HG03575 (cell line): ENCODE measurements around the gene BET1L.
"Not testable (repeated sequence)": the region's sequence is repeated elsewhere in the genome, so short reads cannot be mapped to it uniquely, and the experiment has no call there.

Experiments
- ATAC-seq: cut with Tn5 transposase; IDR thresholded peaks from one replicate; pipeline ENCODE4 v1.9.1; 2021; ENCODE audit not compliant: unreplicated experiment, insufficient number of reproducible peaks, low FRiP score; ENCODE audit errors: extremely low read depth

BET1L gene, protein sequence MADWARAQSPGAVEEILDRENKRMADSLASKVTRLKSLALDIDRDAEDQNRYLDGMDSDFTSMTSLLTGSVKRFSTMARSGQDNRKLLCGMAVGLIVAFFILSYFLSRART

DNA sequence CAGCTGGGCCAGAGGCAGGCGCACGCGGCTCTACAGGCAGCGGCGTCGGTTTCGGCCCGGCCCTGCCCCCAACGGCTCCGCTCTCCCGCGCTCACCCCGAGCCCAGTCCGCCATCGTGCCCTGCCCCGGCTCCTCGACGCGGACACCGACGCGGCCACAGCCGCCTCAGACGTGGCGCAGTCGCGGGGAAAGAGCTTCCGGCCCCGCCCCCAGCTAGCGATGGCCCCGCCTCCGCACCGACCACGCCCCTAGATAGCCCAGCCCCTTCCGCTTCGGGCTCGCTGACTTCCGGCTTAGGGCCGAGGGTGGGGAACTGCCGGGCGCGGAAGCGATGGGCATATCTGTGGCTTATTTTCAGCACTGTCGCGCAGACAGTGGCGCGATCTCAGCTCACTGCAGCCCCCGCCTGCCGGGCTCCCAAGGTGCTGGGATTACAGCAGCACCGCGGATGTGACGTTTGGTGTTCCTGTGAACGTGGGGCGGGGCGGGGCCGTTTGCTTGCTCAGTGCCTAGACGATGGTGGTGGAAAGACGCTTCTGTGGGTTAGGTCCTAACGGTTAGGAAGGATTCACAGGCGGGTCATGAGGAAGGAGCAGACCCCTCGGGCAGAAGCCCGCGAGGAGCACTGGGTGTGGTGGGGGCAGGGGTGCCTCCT, at the start of gene BET1L, which contains the start of gene RIC8A:
Gene BET1L (minus strand): TSS at position 192 of the 655 bp plus-strand sequence. CDS start 78 bp downstream, at position 114.
Gene RIC8A (plus strand): TSS at position 501 of the 655 bp plus-strand sequence. CDS start 1,147 bp downstream, outside the sequence.
- ATAC-seq, result peak; percentile 51

DNA sequence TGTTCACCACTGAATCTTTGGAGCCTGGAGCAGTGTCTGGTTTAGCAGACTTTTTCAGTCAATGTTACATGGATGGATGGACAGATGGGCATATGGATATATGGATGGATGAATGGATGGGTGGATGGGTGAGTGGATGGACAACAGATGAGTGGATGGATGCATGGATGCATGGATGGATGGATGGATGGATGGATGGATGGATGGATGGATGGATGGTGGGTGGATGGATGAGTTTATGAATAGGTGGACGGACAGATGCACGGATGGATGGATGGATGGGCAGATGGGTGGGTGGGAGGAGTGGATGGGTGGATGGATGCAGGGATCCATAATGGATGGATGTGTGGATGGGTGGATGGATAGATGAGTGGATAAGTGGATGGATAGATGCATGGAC, 48.6 kb upstream of the BET1L start:
- ATAC-seq, result no peak

DNA sequence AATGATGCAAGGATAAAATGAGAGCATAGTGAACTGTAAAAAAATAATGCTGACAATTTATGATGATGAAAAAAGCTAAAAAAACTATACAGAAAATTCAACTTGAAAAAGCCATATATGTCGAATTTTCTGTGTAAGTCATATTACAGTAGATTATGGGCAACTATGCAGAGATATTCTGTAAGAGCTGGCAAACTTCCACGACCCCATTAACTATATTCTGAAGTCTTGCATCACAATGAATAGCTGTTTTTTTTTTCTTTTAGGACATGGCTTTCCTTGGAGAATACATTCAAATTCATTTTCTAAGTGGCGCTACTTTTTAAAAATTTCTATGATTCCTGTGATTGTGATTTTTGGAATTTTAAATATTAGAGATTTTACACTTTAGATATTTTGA, 48.0 kb upstream of the BET1L start:
- ATAC-seq, result no peak

DNA sequence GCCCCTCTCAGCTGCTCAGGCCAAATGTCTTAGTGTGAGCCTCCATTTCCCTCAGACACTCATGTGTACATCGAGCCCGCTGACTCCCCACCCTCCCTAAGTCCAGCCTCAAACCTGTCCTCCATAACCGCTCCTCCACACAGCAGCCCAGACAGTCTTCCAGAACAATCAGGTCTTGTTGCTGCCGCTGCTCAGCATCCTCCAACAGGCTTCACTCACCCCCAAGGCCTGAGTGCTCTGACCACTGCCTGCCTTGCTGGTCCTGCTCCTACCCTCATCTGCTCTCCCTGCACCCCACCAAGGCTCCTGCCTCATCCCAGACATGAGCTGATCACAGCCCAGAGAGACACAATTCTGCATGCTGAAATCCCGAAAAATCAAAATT, 46.7 kb upstream of the BET1L start:
- no peak for ATAC-seq

DNA sequence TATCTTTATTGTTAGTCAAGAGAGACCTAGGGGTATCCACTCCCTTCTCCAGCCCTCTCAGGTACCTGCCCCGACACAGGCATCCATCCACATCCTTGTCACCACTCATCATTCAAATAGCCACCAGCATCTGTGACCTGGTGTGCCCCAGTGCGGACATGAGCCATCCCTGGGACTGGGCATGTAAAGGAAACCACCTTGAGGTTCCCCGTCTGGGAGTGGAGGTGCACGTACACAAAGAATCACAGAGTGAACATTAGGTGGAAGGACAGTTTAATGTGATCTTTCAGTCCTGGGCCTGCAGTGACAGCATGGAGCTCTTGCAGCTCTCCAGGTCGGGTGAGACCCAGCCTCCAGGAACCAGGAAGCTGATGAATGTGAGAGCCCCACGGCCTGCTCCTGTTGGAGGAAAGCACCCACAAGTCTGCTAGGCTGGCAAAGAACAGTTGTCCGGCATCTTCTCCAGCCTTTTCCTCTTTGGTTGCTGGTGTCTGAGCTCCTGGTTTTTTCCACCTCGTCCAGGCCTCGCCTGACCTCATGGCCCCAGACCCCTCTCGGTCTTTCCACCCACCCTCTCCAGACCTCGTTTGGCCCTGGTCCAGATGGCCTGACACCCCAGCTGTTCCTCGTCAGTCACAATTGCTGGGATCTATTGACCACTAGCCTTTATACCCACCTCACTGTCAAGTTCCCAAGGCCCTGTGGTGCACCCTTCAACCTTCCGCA, 46.1 kb upstream of the BET1L start:
- no peak for ATAC-seq

DNA sequence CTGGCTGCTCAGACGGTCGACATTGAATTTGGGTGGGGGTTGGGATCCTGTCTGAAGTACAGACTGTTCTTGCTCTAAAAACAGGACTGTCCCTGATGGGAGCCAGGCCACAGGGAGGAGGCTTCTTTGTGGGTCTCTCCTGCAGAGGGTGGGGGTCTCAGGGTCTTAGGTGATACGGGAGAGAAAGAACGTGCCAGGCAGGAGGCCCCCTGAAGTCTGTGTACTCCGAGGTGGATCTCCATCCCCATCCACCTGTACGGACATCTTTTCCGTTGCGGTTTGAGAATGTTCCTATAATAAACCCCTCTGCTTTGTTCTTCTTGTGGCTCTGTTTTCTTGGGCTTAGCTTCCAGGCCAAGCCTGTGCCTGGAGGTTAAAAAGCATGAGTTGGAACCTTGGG, 45.5 kb upstream of the BET1L start:
- no peak for ATAC-seq

DNA sequence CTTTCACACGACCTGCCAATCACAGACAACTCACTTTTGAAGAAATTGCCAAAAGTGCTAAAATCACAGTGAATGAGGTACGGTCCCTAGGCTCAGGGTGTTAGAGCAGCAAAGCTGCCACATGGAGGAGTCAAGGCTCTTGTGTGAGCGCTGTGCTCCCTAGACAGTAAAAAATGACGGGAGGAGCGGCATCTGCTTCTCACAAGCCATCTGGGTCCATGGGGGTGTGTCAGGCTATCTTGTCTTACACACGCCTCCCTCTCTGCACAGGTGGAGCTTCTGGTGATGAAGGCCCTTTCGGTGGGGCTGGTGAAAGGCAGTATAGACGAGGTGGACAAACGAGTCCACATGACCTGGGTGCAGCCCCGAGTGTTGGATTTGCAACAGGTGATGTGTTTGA, 44.4 kb upstream of the BET1L start:
- ATAC-seq, result no peak

DNA sequence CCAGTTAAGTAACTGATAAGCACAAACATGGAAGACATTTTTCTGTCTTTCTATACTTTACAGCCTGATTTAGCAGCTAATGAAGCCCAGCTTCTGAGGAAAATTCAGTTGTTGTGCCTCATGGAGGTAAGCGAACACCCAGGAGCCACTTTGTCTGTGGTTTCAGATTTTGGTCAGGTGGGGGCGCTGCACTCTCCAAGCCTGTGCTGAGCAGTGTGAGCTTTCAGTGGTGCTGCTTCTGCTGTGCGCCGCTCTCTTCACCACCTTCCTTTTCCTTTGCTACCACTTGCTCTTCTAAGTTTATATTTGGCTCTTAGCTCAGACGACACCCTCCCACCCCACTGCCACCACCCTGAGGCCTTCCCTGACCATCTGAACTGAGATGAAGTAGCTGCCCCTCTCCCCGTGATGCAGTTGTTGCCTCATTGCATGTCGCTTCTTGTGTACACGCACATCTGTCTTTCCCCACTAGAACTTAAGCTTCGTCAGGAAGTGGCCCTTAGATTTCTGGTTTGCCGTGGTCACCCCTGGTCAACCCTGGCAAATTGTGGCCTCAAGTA, 43.6 kb upstream of the BET1L start:
- ATAC-seq, result no peak

DNA sequence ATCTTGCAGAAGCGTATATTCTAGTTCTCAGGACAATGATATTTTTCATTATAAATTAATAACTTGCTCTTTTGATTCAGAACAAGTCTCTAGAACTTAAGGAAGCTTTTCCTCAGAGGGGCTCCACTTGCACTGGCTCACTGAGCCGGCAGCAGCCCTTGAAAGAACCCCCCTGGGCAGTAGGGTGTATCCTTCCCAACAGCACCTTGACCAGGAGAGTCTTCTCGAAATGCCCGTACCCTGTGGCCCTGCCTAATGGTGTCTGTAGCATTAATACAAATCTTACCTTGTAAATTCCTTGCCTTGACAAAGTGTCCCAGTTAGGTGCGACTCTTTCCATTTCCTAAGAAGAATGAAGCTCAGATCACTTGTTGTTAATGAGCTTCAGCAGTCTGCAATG, 43.1 kb upstream of the BET1L start:
- no peak for ATAC-seq

DNA sequence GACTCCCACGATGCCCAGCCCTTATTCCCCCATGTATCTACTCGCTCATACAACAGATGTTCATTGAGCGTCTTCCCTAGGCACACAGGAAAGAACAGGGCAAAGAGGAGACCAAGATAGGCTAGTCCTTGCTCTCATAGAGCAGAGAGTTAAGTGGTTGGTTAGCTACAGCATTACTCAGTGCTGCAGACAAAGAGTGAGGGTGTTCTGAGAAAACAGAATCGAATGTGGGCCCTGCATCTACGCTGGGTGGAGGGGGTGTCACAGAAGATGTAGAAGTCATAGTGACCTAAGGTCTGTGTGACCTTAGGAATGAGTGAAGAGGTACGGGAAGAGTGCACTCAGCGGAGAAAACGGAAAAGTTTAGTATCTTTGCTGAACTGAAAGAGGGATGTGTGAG, 41.9 kb upstream of the BET1L start:
- ATAC-seq, result no peak

DNA sequence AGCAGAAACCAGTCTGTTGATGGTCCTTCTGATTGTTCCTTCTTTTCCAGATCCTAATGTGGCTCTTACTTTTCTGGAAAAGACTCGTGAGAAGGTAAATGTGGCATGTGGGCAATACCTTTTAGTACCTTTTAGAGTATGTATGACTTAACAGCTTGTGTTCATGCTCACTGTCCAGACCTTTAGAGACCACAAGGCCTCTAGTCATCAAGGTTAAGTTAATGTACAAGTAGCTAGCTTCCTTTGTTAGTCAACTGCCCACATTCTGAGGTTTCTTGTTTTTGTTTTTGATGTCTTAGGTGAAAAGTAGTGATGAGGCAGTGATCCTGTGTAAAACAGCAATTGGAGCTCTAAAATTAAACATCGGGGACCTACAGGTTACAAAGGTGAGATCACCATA, 37.2 kb upstream of the BET1L start:
- ATAC-seq, result no peak

DNA sequence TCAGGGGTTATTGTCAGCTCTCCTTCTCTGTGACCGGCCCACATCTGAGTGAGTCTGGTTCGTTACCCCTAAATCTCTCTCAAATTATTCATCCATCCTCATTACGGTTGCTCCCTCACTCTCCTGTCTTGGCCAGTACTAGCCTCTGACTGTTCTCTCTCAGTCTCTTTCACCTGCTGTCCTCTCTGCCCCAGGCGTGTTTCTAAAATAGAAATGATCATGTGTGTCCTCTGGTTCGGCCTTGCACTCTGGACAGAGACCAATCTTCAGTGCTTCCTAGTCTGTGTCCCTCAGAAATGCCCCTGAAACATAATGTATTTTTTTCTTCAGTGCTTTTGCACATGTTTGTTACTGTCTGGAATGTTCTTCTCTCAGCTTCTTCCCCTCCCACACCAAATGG, 34.4 kb upstream of the BET1L start:
- ATAC-seq, result no peak

DNA sequence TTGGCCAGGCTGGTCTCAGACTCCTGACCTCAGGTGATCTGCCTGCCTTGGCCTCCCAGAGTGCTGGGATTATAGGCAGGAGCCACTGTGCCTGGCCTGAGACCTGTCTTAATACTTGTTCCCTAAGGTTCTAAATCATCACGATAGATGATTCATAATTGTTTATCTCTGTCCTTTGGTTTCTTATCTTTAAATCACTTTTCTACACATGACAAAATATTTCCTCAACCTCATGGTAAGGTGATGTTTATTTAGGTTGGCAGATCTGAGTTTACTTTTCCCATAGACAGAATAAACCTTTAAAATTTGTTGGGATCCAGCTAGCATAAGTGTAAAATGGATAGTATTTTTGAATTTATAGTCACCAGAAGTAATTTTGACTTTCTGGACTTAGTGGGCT, 33.1 kb upstream of the BET1L start:
- no peak for ATAC-seq

DNA sequence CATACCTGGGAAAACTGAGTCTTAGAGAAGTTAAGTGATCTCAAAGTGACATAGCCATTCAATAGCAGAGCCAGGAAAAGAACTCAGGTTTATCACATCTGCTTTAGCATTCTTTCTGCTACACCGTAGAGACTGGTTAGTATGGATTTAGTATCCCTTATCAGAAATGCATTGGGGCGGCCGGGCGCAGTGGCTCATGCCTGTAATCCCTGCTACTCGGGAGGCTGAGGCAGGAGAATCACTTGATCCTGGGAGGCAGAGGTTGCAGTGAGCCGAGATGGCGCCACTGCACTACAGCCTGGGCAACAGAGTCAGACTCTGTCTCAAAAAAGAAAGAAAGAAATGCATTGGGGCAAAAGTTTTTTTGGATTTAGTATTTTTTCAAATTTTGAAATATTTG, 31.1 kb upstream of the BET1L start:
- ATAC-seq, result not testable (repeated sequence)

DNA sequence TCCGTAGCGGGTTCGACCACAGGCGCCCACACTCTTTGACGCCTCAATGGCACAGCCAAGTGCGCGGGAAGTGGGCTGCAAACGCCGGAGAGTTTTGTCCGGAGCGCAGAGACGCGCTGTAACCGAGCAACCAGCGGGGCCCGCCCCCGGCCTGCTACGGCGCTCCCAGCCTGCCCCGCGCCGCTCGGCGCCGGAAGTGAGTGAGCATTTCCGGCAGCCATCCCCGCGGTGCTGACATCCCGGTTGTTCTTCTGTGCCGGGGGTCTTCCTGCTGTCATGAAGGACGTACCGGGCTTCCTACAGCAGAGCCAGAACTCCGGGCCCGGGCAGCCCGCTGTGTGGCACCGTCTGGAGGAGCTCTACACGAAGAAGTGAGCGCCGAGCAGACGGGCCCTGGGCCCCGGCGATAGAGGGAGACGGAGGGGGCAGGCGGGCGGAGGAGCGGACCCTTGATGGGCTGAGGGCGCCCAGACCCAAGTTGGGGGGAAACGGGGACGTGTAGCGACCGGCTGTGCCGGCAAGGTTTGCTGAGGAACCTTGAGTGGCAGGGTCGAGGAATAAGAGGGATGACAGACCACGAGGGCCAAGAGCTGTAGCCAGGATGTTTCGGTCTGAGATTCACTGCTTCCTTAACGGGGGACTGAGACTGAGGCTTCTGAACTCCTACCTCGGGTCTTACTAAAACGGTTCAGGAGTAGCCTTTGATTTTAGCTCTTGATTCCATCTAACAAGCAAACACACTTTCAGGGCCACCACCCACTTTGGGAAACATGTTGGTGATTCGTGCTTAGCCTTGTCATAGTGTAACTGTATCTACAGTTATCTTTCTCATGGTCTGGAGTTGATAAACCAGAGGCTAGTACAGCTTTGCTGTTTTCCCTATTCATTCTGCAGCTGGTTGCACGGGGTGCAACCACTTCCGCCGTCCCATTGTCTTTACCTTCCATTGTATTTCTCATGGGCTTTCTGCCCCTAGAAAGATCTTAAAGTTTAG, 29.9 kb upstream of the BET1L start, which contains the start of gene PSMD13:
Gene PSMD13 (plus strand): TSS at position 203 of the 994 bp plus-strand sequence. CDS start 74 bp downstream, at position 277.
- ATAC-seq, result no peak

DNA sequence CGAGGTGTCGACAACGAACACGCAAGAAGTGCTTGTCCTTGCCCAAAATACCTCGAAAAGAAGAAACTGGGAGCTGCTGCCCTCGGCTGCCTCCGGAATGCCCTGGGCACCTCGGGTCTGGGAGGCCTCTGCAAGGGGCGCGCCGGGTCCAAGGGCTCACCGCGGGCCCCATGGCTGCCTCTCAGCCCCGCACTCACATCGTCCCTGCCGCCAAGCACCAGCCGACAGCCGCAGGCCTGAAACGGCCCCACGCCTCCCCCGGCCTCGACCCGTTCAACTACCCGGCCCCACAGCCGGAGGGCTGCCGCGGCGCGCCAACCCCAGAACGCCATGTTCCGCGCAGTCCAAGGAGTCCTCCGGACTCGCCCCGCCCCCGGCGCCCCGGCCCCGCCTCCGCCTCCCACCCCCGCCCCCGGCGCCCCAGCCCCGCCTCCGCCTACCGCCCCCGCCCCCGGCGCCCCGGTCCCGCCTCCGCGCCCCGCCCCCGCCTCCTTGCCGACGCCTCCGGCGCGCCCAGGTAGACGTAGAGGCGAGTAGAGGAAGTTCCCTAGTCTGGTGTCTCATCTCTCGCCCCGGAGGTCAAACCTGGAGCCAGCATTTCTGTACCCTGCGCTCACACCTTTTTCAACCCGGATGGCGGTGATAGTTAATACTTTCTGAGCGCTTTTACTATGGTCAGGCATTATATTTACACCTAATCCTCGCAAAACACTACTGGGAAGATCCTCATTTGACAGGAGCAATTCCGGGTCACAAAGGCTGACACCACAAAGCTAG, 29.0 kb upstream of the BET1L start, which contains the start of gene SIRT3:
Gene SIRT3 (minus strand): TSS at position 346 of the 777 bp plus-strand sequence. CDS start 14 bp downstream, at position 332.
- ATAC-seq, result no peak

DNA sequence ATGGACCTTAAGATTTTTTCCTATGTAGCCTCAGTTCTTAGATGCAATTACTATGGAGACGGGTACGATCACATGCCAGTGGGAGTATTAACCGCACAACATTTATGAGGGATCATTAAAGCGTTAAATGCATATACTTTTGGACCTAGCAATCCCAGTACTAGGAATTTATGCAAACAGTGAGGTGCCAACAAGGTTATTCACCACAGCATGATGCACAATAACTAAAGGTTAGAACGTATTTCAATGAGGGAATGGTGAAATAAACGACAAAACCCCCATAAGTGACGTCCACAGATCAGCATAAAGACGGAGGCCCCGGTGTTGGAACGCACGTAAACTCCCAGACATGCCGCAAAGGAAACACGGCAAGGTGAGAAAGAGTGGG, 28.4 kb upstream of the BET1L start:
- no peak for ATAC-seq

DNA sequence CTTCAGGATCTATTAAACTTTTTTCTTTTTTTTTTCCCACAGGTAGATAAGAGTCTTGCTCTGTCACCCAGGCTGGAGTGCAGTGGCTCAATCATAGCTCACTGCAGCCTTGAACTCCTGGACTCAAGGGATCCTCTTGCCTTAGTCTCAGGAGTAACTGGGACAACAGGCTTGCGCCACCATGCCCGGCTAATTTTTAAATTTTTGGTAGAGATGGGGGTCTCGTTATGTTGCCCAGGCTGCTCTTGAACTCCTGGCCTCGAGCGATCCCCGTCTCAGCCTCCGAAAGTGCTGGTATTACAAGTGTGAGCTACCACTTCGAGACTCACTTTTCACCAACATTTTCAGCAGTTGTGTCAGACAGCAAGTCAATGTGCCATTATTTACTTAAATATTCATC, 28.0 kb upstream of the BET1L start:
- ATAC-seq, result no peak
